ENCODE measurements around the gene FEV. TPM values are rescaled to one million over a fixed set of nuclear protein-coding genes. Genes with fewer than 3 reads are reported as not detected.

Gene FEV
- total RNA-seq, 1 donor from 2014 or later: not detected

DNA sequence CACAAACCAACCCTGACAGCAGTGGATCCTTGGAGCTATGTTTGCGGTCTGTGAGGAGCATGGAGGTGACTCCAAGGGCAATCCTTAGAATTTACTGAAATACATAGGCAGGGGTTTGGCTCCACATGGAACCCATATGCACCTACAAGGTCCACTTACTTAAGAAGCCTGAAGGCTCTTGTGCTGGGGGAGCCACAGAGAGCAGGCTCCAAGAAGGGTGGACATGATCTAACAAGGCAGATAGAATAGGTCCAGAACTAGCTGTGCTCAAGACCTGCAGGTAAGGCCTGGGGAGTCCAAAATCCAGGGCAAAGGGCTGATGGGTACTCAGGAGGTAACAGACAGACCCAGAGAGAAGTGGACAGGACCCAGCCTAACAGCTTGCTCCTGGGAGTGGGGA, 26.7 kb downstream of the FEV start:
- intact Hi-C loops (cut with DNase I): no loop called here
- H3K27me3 ChIP-seq: peaks cover 64% of the 10 kb centered on the region

DNA sequence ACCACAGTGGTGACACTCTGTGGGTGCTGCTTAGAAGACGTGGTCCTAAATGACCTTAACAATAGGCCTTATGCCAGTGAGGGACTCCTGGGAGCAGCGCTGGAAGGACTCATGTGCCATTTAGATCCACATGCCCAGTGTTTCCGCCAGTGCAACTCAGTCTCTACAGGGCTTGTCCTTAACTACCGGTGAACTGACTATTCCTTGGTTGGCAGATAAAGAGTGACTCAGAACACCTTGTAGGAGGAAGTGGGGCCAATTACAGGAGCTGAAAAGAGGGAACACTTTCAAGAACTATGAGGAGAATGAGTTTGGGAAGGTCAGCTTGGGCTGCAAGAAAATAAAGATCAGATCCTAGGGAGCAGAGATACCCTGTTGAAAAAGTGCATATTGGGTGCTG, 27.3 kb downstream of the FEV start:
- Histone ChIP-seq H3K4me1 (peaks cover 3% of the 10 kb centered on the region), H3K36me3 (no peaks in the 10 kb centered on the region), H3K9me3 (no peaks in the 10 kb centered on the region), H3K27me3 (peaks cover 57% of the 10 kb centered on the region), H3K4me3 (no peak overlapping the region), H3K27ac (no peak overlapping the region)
- TF ChIP-seq, protein P1, sequence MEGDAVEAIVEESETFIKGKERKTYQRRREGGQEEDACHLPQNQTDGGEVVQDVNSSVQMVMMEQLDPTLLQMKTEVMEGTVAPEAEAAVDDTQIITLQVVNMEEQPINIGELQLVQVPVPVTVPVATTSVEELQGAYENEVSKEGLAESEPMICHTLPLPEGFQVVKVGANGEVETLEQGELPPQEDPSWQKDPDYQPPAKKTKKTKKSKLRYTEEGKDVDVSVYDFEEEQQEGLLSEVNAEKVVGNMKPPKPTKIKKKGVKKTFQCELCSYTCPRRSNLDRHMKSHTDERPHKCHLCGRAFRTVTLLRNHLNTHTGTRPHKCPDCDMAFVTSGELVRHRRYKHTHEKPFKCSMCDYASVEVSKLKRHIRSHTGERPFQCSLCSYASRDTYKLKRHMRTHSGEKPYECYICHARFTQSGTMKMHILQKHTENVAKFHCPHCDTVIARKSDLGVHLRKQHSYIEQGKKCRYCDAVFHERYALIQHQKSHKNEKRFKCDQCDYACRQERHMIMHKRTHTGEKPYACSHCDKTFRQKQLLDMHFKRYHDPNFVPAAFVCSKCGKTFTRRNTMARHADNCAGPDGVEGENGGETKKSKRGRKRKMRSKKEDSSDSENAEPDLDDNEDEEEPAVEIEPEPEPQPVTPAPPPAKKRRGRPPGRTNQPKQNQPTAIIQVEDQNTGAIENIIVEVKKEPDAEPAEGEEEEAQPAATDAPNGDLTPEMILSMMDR (IDR thresholded peaks at IDR 0.05): no peak
- DNase-seq: no peak
- no peak for ATAC-seq
- intact Hi-C loops (cut with DNase I): no loop called here

More for the DNA sequence above, 26.7 kb downstream of the FEV start:
- Histone ChIP-seq H3K4me3 (no peak overlapping the region), H3K27ac (no peak overlapping the region), H3K36me3 (no peaks in the 10 kb centered on the region), H3K4me1 (peaks cover 3% of the 10 kb centered on the region), H3K9me3 (no peaks in the 10 kb centered on the region)
- no peak for DNase-seq
- TF ChIP-seq, protein P1 (IDR thresholded peaks at IDR 0.05): no peak
- no peak for ATAC-seq

DNA sequence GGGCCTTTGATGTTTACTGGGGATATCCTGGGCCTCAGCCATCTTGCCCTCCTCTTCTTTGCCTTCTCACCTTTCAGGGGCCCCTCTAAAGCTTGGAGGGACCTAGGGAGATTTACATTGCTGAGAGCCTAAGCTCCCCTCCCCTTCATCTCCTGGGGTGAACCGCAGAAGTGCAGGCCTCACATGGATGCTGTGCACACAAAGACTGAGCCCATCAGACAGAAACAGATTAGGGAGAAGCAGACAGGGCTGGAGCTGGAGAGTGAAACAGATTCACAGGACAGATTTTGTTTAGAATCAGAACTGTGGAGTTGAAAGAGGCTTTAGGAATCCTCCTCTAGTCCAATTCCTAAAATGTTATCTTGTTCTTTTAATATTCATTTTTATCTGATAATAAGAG, 28.9 kb downstream of the FEV start:
- TF ChIP-seq, protein P1 (IDR thresholded peaks at IDR 0.05): no peak
- intact Hi-C loops (cut with DNase I): no loop called here
- Histone ChIP-seq H3K9me3 (no peaks in the 10 kb centered on the region), H3K4me1 (peaks cover 3% of the 10 kb centered on the region), H3K36me3 (no peaks in the 10 kb centered on the region), H3K27me3 (peaks cover 41% of the 10 kb centered on the region), H3K4me3 (no peak overlapping the region), H3K27ac (no peak overlapping the region)
- DNase-seq: no peak
- no peak for ATAC-seq

DNA sequence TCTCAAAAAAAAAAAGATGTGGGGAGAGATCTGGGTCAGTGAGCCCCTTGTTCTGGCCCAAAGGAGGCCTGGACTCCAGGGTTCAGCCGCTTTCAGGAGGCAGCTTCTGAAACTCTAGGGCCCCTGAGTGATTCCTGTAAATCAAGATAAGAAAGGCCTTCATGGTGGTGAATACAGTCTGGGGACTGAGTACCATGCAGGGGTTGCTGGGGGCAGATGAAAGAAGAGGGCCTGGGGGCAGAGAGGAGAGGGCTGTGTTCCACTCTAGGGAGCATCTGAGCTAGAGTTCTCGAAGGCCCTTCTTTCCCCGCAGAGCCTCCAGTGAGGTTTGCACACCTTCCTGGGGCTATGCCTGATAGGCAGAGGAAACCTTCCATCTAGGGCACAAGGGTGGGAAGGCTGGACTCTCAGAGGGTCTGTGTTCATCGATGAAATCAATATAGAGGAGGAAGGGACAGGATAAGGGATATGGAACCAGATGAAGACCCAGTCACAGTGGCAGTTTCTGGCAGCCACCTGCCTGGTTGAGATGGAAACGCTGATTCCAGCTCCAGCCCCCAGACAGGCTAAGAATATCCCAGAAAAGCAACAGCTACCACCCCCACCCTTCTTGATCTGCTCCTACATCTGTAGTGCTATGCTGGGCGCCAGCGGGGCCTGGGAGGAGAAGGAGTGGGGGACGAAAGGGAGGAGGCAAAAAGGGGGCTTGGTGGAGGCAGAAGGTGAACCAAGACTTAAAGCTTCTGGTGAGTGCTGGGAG, 30.3 kb downstream of the FEV start:
- intact Hi-C loops (cut with DNase I): no loop called here
- TF ChIP-seq, protein P1 (IDR thresholded peaks at IDR 0.05): no peak
- H3K27ac ChIP-seq: no peak overlapping the region
- no peaks in the 10 kb centered on the region for H3K9me3 ChIP-seq
- peaks cover 3% of the 10 kb centered on the region for H3K4me1 ChIP-seq
- no peak overlapping the region for H3K4me3 ChIP-seq
- DNase-seq: no peak
- peaks cover 34% of the 10 kb centered on the region for H3K27me3 ChIP-seq
- no peaks in the 10 kb centered on the region for H3K36me3 ChIP-seq
- no peak for ATAC-seq

DNA sequence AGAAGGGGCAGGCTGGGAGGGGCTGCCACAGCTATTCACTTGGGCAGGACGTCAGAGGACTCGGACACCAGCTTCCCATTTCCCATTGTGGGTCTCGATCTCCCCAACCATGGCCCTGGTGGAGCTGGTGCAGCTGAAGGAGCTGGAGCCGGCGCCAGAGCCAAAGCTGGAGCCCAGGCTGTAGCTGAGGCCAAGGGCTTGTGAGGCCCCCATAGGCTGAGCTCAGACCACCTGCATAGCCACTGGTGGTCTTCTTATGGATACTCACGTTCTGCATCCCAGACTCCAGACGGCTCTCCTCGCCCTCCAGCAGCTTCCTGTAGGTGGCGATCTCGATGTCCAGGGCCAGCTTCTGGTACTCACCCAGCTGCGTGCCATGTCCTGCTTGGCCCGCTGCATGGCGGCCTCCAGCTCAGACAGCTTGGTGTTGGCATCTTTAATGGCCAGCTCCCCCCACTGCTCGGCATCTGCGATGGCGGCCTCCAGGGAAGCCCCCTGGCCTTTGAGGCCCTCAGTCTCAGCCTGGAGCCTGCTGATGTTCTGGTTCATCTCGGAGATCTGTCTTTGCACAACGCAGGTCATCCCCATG, 31.5 kb downstream of the FEV start:
- ATAC-seq (no peak), DNase-seq (no peak)
- intact Hi-C loops (cut with DNase I): no loop called here
- no peak overlapping the region for H3K4me3 ChIP-seq
- no peak overlapping the region for H3K27ac ChIP-seq
- H3K4me1 ChIP-seq: no peaks in the 10 kb centered on the region
- TF ChIP-seq, protein P1 (IDR thresholded peaks at IDR 0.05): no peak
- H3K36me3 ChIP-seq: no peaks in the 10 kb centered on the region
- no peaks in the 10 kb centered on the region for H3K9me3 ChIP-seq
- H3K27me3 ChIP-seq: peaks cover 27% of the 10 kb centered on the region

All from upper lobe of right lung (tissue), 1 donor.